ENCODE measurements around the gene SHLD3.
"Not testable (repeated sequence)": the region's sequence is repeated elsewhere in the genome, so short reads cannot be mapped to it uniquely, and the experiment has no call there.

The SHLD3 gene

GRCh38 chr5:65646938-65647337 lies 22.1 kb downstream of the SHLD3 start:
- H3K36me3 ChIP-seq (ENCODE audit: insufficient read depth, low read length) = peaks cover 10% of the 10 kb centered on the region

GRCh38 chr5:65647941-65648340 lies 23.1 kb downstream of the SHLD3 start:
- Histone ChIP-seq H3K4me3 (ENCODE audit: low read length) (no peak overlapping the region), H3K4me1 (ENCODE audit: insufficient read depth, low read length) (peaks cover 5% of the 10 kb centered on the region), H3K27me3 (ENCODE audit: insufficient read depth, low read length) (no peaks in the 10 kb centered on the region), H2AFZ (ENCODE audit: low read depth, low read length) (no peak overlapping the region), H3K36me3 (ENCODE audit: insufficient read depth, low read length) (peaks cover 10% of the 10 kb centered on the region), H3K9me3 (ENCODE audit: low read length) (no peaks in the 10 kb centered on the region)

More at GRCh38 chr5:65646938-65647337, 22.1 kb downstream of the SHLD3 start:
- H3K4me1 ChIP-seq (ENCODE audit: insufficient read depth, low read length) = peaks cover 5% of the 10 kb centered on the region
- H3K9me3 ChIP-seq (ENCODE audit: low read length) = no peaks in the 10 kb centered on the region
- no peak overlapping the region for H2AFZ ChIP-seq (ENCODE audit: low read depth, low read length)
- H3K4me3 ChIP-seq (ENCODE audit: low read length) = no peak overlapping the region
- H3K27me3 ChIP-seq (ENCODE audit: insufficient read depth, low read length) = no peaks in the 10 kb centered on the region

- H3K4me3 ChIP-seq (ENCODE audit: low read length) = no peak overlapping the region
- no peaks in the 10 kb centered on the region for H3K9me3 ChIP-seq (ENCODE audit: low read length)
- H2AFZ ChIP-seq (ENCODE audit: low read depth, low read length) = no peak overlapping the region
- H3K36me3 ChIP-seq (ENCODE audit: insufficient read depth, low read length) = peaks cover 8% of the 10 kb centered on the region
- H3K27me3 ChIP-seq (ENCODE audit: insufficient read depth, low read length) = no peaks in the 10 kb centered on the region
- peaks cover 5% of the 10 kb centered on the region for H3K4me1 ChIP-seq (ENCODE audit: insufficient read depth, low read length)
Measured at GRCh38 chr5:65651144-65651543, 26.3 kb downstream of the SHLD3 start.

- Histone ChIP-seq H3K36me3 (ENCODE audit: insufficient read depth, low read length) (peaks cover 8% of the 10 kb centered on the region), H3K4me1 (ENCODE audit: insufficient read depth, low read length) (no peaks in the 10 kb centered on the region), H2AFZ (ENCODE audit: low read depth, low read length) (no peak overlapping the region), H3K4me3 (ENCODE audit: low read length) (no peak overlapping the region), H3K9me3 (ENCODE audit: low read length) (no peaks in the 10 kb centered on the region), H3K27me3 (ENCODE audit: insufficient read depth, low read length) (no peaks in the 10 kb centered on the region)
Measured at GRCh38 chr5:65654713-65655112, 29.9 kb downstream of the SHLD3 start.

GRCh38 chr5:65663804-65664521 lies 39.1 kb downstream of the SHLD3 start:
- H3K36me3 ChIP-seq (ENCODE audit: insufficient read depth, low read length) = peaks cover 23% of the 10 kb centered on the region
- H2AFZ ChIP-seq (ENCODE audit: low read depth, low read length) = no peak overlapping the region
- H3K4me1 ChIP-seq (ENCODE audit: insufficient read depth, low read length) = no peaks in the 10 kb centered on the region
- no peak overlapping the region for H3K4me3 ChIP-seq (ENCODE audit: low read length)
- H3K9me3 ChIP-seq (ENCODE audit: low read length) = no peaks in the 10 kb centered on the region
- no peaks in the 10 kb centered on the region for H3K27me3 ChIP-seq (ENCODE audit: insufficient read depth, low read length)

- H3K9me3 ChIP-seq (ENCODE audit: low read length) = no peaks in the 10 kb centered on the region
- no peaks in the 10 kb centered on the region for H3K27me3 ChIP-seq (ENCODE audit: insufficient read depth, low read length)
- peaks cover 36% of the 10 kb centered on the region for H3K36me3 ChIP-seq (ENCODE audit: insufficient read depth, low read length)
- no peak overlapping the region for H3K4me3 ChIP-seq (ENCODE audit: low read length)
- no peaks in the 10 kb centered on the region for H3K4me1 ChIP-seq (ENCODE audit: insufficient read depth, low read length)
- H2AFZ ChIP-seq (ENCODE audit: low read depth, low read length) = no peak overlapping the region
Measured at GRCh38 chr5:65668696-65669095, 43.9 kb downstream of the SHLD3 start.

- Histone ChIP-seq H3K36me3 (ENCODE audit: insufficient read depth, low read length) (peaks cover 30% of the 10 kb centered on the region), H3K27me3 (ENCODE audit: insufficient read depth, low read length) (no peaks in the 10 kb centered on the region), H3K4me1 (ENCODE audit: insufficient read depth, low read length) (no peaks in the 10 kb centered on the region)
Measured at GRCh38 chr5:65672796-65673195, 48.0 kb downstream of the SHLD3 start.

GRCh38 chr5:65674749-65675148 lies 49.9 kb downstream of the SHLD3 start:
- Histone ChIP-seq H2AFZ (ENCODE audit: low read depth, low read length) (no peak overlapping the region), H3K27me3 (ENCODE audit: insufficient read depth, low read length) (no peaks in the 10 kb centered on the region), H3K4me1 (ENCODE audit: insufficient read depth, low read length) (no peaks in the 10 kb centered on the region), H3K36me3 (ENCODE audit: insufficient read depth, low read length) (peaks cover 25% of the 10 kb centered on the region), H3K4me3 (ENCODE audit: low read length) (no peak overlapping the region), H3K9me3 (ENCODE audit: low read length) (no peaks in the 10 kb centered on the region)

More at GRCh38 chr5:65672796-65673195, 48.0 kb downstream of the SHLD3 start:
- H3K4me3 ChIP-seq (ENCODE audit: low read length) = no peak overlapping the region
- no peak overlapping the region for H2AFZ ChIP-seq (ENCODE audit: low read depth, low read length)
- no peaks in the 10 kb centered on the region for H3K9me3 ChIP-seq (ENCODE audit: low read length)

GRCh38 chr5:65676056-65676455 lies 51.2 kb downstream of the SHLD3 start:
- H3K36me3 ChIP-seq (ENCODE audit: insufficient read depth, low read length) = peaks cover 24% of the 10 kb centered on the region
- H3K4me1 ChIP-seq (ENCODE audit: insufficient read depth, low read length); H2AFZ ChIP-seq (ENCODE audit: low read depth, low read length); H3K4me3 ChIP-seq (ENCODE audit: low read length); H3K27me3 ChIP-seq (ENCODE audit: insufficient read depth, low read length); H3K9me3 ChIP-seq (ENCODE audit: low read length): not testable (repeated sequence)

All from neuron (in vitro differentiated cells).